Esophagus squamous epithelium (tissue), 5 donors: ENCODE measurements around the gene AOPEP. TPM values are rescaled to one million over a fixed set of nuclear protein-coding genes. Genes with fewer than 3 reads are reported as not detected.
A peak's percentile ranks its signal among the peaks of the same experiment; 100 is the strongest.
"Not testable (repeated sequence)": the region's sequence is repeated elsewhere in the genome, so short reads cannot be mapped to it uniquely, and the experiment has no call there.

ENCODE experiments used
- DNase-seq: peaks from one replicate; lab custom pipeline; 2025; lab: John Stamatoyannopoulos, UW
- H3K27ac ChIP-seq, 4 donors: fragments of 200-600 bp; sonication (generic); one replicate each; pipeline ENCODE4 v1.5.1; 2016 to 2019; ENCODE audit warnings: mild to moderate bottlenecking in 1 of 4
- H3K27me3 ChIP-seq, 4 donors: fragments of 200-600 bp; sonication (generic); 1 replicate in 3 of 4; 2 replicates in 1 of 4; pipeline versions ENCODE4 v1.5.1 to v1.6.0; 2017 to 2021; ENCODE audit warnings: antibody characterized with exemption in 1 of 4
- H3K36me3 ChIP-seq, 3 donors: fragments of 200-600 bp; sonication (generic); one replicate each; pipeline ENCODE4 v1.5.1; 2016 to 2019
- H3K4me1 ChIP-seq, 3 donors: fragments of 200-600 bp; sonication (generic); one replicate each; pipeline ENCODE4 v1.5.1; 2017 to 2019
- H3K4me3 ChIP-seq, 4 donors: fragments of 200-600 bp; sonication (generic); 1 replicate in 3 of 4; 2 replicates in 1 of 4; pipeline ENCODE4 v1.5.1; 2016 to 2019; ENCODE audit warnings: mild to moderate bottlenecking in 2 of 4, moderate library complexity in 1 of 4
- H3K9me3 ChIP-seq, 3 donors: fragments of 200-600 bp; sonication (generic); one replicate each; pipeline ENCODE4 v1.5.1; 2016 to 2019
- CTCF ChIP-seq, 6 experiments: fragments of 450-650 bp in 4 of 6; fragments of 200-600 bp in 2 of 6; sonication (generic) in 2 of 6; IDR thresholded peaks; one replicate each; pipeline ENCODE4 v1.5.1; 2016 to 2019; ENCODE audit warnings: antibody characterized with exemption in 6 of 6, mild to moderate bottlenecking in 4 of 6, moderate library complexity in 4 of 6
- POLR2A ChIP-seq, 4 donors: fragments of 450-650 bp; IDR thresholded peaks; one replicate each; pipeline ENCODE4 v1.6.1; 2017; ENCODE audit warnings: antibody characterized with exemption in 4 of 4, mild to moderate bottlenecking in 4 of 4, moderate library complexity in 3 of 4
- WGBS, 2 donors: methylation state at CpG; one replicate each; pipeline ENCODE4 v1.1.5; 2018; 5-methylcytosine and 5-hydroxymethylcytosine counted together
- intact Hi-C: fragments of 100-400 bp; cut with DNase I; formaldehyde crosslinking; loops from one replicate; pipeline ENCODE4 v1.15.0; 2022
- total RNA-seq, 4 donors: library from RNA; depleted of rRNA; stranded (reverse); fragments of >200 nt; gene quantifications; one replicate each; pipeline ENCODE4 v1.1.0, GENCODE V29; 2016
- donor health status: DM: yes; HTN: yes; CAD: no.

AOPEP gene
- total RNA-seq, 4 donors from 2014 or later: 101 to 300 (median 115) TPM

GRCh38 chr9:94872083-94872833, 145.8 kb downstream of the AOPEP start:
- TF ChIP-seq CTCF (IDR thresholded peaks at IDR 0.05) (no peak), POLR2A (IDR thresholded peaks at IDR 0.05) (no peak)
- peak overlapping the region in 2 of 4 donors; percentile 61 to 92 for H3K27ac ChIP-seq
- intact Hi-C loops: no loop called here
- 91 to 93% methylated on average over 13 of the region's 13 CpGs for WGBS, 2 donors
- no peaks in the 10 kb centered on the region for H3K27me3 ChIP-seq
- no peaks in the 10 kb centered on the region for H3K9me3 ChIP-seq
- no peak overlapping the region for H3K4me3 ChIP-seq
- peaks cover 5 to 71% (median 26%) of the 10 kb centered on the region in 3 donors for H3K4me1 ChIP-seq
- no peaks in the 10 kb centered on the region for H3K36me3 ChIP-seq
- no peak for DNase-seq

- H3K4me3 ChIP-seq: no peak overlapping the region
- no peaks in the 10 kb centered on the region for H3K36me3 ChIP-seq
- H3K9me3 ChIP-seq: no peaks in the 10 kb centered on the region
- peak overlapping the region in 2 of 4 donors; percentile 51 to 56 for H3K27ac ChIP-seq
- intact Hi-C loops: no loop called here
- 55 to 63% methylated on average over 3 of the region's 3 CpGs for WGBS, 2 donors
- TF ChIP-seq CTCF (IDR thresholded peaks at IDR 0.05) (no peak), POLR2A (IDR thresholded peaks at IDR 0.05) (no peak)
- peaks cover 5 to 64% (median 19%) of the 10 kb centered on the region in 3 donors for H3K4me1 ChIP-seq
- DNase-seq: no peak
- H3K27me3 ChIP-seq: no peaks in the 10 kb centered on the region
These were observed 146.5 kb downstream of the AOPEP start for GRCh38 chr9:94872891-94873511.

DNA sequence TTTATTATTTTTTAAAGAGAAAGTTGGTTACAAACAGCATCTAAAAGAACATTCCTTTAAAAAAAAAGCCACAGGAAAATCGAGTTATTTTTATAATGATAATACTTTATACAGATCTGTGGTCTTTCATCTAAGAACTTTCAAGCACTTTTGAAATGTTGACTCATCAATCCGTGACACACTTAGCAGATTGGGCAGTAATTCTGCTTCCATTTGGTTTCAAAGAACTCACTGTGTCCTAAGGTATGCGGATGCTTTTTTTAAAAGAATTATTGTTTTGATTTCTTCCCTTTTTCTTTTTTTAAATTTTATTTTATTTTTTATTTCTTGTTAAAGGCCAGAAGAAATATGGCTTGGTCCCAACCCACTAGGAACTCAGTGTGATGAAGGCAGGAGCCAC, 147.8 kb downstream of the AOPEP start:
- WGBS, 2 donors: 28 to 40% methylated on average over 3 of the region's 3 CpGs
- intact Hi-C loops: no loop called here
- DNase-seq: no peak
- no peaks in the 10 kb centered on the region for H3K9me3 ChIP-seq
- no peaks in the 10 kb centered on the region for H3K36me3 ChIP-seq
- peak overlapping the region in 3 of 4 donors; percentile 26 to 56 (median 51) for H3K27ac ChIP-seq
- H3K4me1 ChIP-seq: peaks cover 5 to 50% (median 14%) of the 10 kb centered on the region in 3 donors
- H3K4me3 ChIP-seq: no peak overlapping the region
- no peaks in the 10 kb centered on the region for H3K27me3 ChIP-seq
- TF ChIP-seq POLR2A (IDR thresholded peaks at IDR 0.05) (no peak), CTCF (IDR thresholded peaks at IDR 0.05) (no peak)

DNA sequence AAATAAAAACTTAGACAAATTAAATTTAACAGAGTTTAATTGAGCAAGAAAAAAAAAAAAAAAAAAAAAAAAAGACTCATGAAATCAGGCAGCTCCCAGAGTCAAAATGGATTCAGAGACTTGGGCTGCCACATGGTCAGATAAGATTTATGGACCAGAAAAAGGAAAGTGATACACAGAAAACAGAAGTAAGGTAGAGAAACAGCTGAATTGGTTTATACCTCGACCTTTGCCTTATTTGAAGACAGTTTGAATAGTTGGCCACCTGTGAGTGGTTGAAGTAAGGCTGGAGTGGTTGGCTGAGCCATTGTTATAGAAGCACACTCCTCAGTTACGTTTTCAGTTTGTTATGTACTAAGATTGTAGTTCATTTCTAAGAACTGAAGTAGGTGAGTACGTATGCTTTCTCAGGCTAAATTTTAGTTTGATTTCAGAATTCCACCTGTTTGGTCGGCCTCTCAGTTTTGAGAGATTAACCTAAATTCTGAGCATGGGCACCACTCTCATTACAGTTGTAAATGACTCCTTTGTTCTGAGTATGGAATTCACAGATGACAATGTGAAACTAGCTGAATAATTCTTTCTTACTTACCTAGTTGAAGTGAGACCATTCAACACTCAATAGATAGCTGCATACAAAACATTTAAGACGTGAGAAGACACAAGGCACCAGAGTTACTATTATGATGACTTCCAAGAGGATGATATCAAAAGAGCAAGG, 149.0 kb downstream of the AOPEP start:
- TF ChIP-seq CTCF (IDR thresholded peaks at IDR 0.05): no peak
- no peak for TF ChIP-seq POLR2A (IDR thresholded peaks at IDR 0.05)
- intact Hi-C loops: no loop called here
- H3K27ac ChIP-seq: no peak overlapping the region
- H3K27me3 ChIP-seq: no peaks in the 10 kb centered on the region
- H3K36me3 ChIP-seq: no peaks in the 10 kb centered on the region
- no peaks in the 10 kb centered on the region for H3K9me3 ChIP-seq
- H3K4me1 ChIP-seq: peaks cover 3 to 41% (median 14%) of the 10 kb centered on the region in 3 donors
- H3K4me3 ChIP-seq: no peak overlapping the region
- WGBS, 2 donors: 76 to 81% methylated on average over 5 of the region's 5 CpGs
- no peak for DNase-seq

- intact Hi-C loops, H3K36me3 ChIP-seq, H3K27me3 ChIP-seq, DNase-seq, H3K9me3 ChIP-seq, H3K4me3 ChIP-seq, H3K27ac ChIP-seq: not testable (repeated sequence)
- peaks cover 0 to 35% (median 22%) of the 10 kb centered on the region in 3 donors for H3K4me1 ChIP-seq
- WGBS, 2 donors: 51 to 71% methylated on average over 3 of the region's 3 CpGs
These were observed 152.3 kb downstream of the AOPEP start for GRCh38 chr9:94878804-94879203.
